GM18858 (cell line): Measurements from ENCODE around the gene ATP5PD.
"Not testable (repeated sequence)": the region's sequence is repeated elsewhere in the genome, so short reads cannot be mapped to it uniquely, and the experiment has no call there.

Source experiments
- ATAC-seq: cut with Tn5 transposase; IDR thresholded peaks from one replicate; pipeline ENCODE4 v1.9.1; 2021; ENCODE audit not compliant: unreplicated experiment

ATP5PD gene

GRCh38 chr17:75077496-75078283 is 30.9 kb upstream of the ATP5PD start:
- no peak for ATAC-seq

GRCh38 chr17:75077072-75077495 is 30.3 kb upstream of the ATP5PD start:
- no peak for ATAC-seq

- ATAC-seq: no peak
Measured at GRCh38 chr17:75075597-75076336, 29.0 kb upstream of the ATP5PD start.

GRCh38 chr17:75074532-75074931 is 27.8 kb upstream of the ATP5PD start:
- no peak for ATAC-seq

- ATAC-seq: no peak
Measured at GRCh38 chr17:75073618-75074047, 26.9 kb upstream of the ATP5PD start.

GRCh38 chr17:75072909-75073308 is 26.1 kb upstream of the ATP5PD start:
- not testable (repeated sequence) for ATAC-seq

GRCh38 chr17:75071478-75072271 is 24.9 kb upstream of the ATP5PD start:
- not testable (repeated sequence) for ATAC-seq

- no peak for ATAC-seq
Measured at GRCh38 chr17:75069783-75070182, 23.0 kb upstream of the ATP5PD start.

- no peak for ATAC-seq
Measured at GRCh38 chr17:75068750-75069149, 22.0 kb upstream of the ATP5PD start.

- no peak for ATAC-seq
Measured at GRCh38 chr17:75067856-75068255, 21.1 kb upstream of the ATP5PD start.

- ATAC-seq: no peak
Measured at GRCh38 chr17:75065562-75066151, 18.9 kb upstream of the ATP5PD start.

GRCh38 chr17:75064867-75065561 is 18.2 kb upstream of the ATP5PD start:
- no peak for ATAC-seq

GRCh38 chr17:75064460-75064859 is 17.7 kb upstream of the ATP5PD start:
- no peak for ATAC-seq

- no peak for ATAC-seq
Measured at GRCh38 chr17:75064040-75064439, 17.3 kb upstream of the ATP5PD start.

- ATAC-seq: no peak
Measured at GRCh38 chr17:75063626-75064025, 16.9 kb upstream of the ATP5PD start.

GRCh38 chr17:75063201-75063600 is 16.4 kb upstream of the ATP5PD start:
- no peak for ATAC-seq

GRCh38 chr17:75061618-75062017 is 14.8 kb upstream of the ATP5PD start:
- ATAC-seq: no peak

GRCh38 chr17:75061055-75061438 is 14.3 kb upstream of the ATP5PD start:
- no peak for ATAC-seq

GRCh38 chr17:75060434-75061054 is 13.8 kb upstream of the ATP5PD start:
- no peak for ATAC-seq
